Activated effector memory CD4-positive, alpha-beta T cell treated with anti-CD3 and anti-CD28 coated beads, Interleukin-2, amount 50 U/mL, for 16 hours (primary cell): Measurements from ENCODE around the gene GASK1A.
"Not testable (repeated sequence)": the region's sequence is repeated elsewhere in the genome, so short reads cannot be mapped to it uniquely, and the experiment has no call there.

Source experiments
- DNase-seq: peaks from one replicate; pipeline ENCODE4 v3.0.0-alpha.2; 2020

Gene GASK1A

DNA sequence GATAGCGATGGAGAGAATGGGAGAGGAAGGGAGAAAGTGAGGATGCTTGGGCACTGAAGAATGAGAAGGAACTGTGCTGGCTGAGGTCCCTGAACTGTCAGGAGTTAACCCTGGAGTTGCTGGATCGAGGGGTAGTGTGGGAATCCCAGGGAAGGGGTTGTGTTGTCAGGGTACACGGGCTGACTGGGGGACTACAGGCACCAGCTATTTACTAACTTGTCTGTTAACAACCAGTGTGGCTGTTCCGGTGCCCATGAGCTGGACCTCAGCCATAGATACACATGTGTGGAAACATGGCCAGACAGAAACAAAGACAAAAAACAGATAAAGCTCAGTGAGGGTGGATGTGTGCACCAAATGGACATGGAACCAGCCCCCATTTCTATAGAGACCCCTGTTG, 55.1 kb downstream of the GASK1A start:
- no peak for DNase-seq

- no peak for DNase-seq
Observed at GRCh38 chr3:43034911-43035310, 55.8 kb downstream of the GASK1A start.

GRCh38 chr3:43035801-43036365, 56.8 kb downstream of the GASK1A start:
- no peak for DNase-seq

GRCh38 chr3:43036621-43037423, 57.7 kb downstream of the GASK1A start:
- no peak for DNase-seq

- no peak for DNase-seq
Observed at GRCh38 chr3:43038010-43038409, 58.9 kb downstream of the GASK1A start.

DNA sequence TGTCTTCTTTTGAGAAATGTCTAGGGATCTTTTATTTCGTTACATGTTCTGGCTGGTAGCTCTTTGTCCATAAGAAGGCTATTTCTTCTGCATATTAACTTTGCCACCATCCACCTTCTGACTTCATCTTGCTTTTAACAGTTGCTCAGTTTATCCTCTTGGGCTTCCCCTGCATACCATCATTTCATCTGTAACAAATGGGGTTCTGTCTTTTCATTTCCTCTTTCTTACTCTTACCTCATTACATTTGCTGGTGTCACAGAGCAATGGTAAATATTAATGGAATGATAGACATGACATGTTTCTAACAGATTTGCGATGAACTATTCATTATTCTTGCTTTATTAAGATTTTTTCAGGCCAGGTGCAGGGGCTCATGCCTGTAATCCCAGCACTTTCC, 62.4 kb downstream of the GASK1A start:
- no peak for DNase-seq

DNA sequence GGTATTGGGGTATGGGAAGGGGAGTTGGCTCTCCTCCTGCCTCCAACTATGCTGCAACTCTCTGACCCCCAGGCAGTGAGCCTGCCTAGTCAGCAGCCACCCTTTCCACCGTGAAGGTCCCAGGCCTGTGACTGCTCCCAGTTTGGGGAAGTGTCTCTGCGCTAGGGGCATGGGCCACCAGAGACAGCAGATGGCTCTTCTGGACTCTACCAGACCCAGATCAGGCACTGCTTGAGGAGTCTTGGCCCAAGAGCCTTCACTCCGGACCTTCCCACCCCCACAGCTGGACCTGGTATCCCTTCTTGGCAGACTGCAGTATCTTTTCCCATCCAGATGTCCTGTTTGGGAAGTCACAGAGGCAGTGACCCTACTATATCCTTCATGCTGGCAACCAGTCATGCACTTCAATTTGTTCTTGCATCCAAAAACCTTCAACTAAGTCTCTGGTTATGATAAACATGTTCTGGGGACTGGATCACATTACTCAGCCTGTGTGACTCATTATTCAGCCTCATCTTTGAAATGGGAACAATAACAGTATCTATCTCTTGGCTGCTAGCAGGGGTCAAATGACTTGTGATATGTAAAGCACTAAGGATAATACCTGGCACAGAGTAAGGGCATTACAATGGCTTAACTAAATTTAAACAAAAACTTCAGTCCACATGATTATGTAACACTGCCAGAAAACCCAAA, 64.1 kb downstream of the GASK1A start:
- DNase-seq = no peak

DNA sequence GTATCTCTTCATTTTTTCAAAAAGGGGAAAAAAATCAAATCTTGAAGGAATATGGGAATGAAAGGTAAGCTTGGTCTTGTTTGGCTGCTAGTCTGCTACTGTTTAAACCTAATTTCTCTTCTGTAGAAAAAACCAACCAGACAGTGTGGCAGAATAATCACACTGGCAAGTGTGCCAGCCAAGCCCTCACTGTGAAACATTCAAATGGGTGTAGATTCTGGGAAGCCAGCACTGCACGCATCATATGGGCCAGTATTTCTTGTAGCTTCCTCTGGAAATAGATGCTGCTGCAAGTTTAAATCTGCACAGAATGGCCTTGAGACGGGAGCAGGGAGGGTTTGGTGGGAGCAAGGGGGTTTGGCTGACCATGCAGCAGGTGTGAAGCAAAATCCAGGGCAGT, 64.7 kb downstream of the GASK1A start:
- DNase-seq = no peak

DNA sequence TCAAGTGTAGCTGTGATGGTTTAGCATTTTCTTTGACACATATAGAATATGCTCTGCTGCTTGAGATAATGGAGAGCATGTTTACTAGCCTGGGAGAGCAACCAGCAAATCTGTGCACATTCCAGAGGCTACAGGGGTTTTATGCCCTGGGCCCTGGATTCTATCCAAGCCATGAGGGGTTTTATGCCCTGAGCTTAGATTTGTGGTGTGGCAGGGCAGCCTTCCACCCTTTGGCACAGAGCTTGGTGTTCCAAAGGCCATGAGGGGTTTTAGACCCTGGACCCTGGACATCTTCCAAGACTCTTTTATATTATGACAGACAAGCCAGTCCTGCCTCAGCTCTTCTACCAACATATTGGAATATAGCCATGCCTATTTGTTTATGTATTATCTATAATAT, 66.0 kb downstream of the GASK1A start:
- DNase-seq = not testable (repeated sequence)

DNA sequence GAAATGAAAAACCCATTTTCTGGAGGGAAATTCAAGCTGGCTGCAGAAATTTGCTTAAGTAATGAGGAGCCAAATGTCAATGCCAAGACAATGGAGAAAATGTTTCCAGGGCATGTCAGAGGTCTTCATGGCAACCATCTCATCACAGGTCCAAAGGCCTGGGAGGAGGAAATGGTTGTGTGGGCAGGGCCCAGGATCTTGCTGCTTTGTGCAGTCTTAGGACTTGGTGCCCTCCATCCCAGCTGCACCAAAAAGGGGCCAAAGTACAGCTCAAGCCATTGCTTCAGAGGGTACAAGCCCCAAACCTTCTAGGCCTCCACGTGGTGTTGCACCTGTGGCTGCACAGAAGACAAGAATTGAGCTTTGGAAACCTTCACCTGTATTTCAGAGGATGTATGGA, 67.5 kb downstream of the GASK1A start:
- no peak for DNase-seq

DNA sequence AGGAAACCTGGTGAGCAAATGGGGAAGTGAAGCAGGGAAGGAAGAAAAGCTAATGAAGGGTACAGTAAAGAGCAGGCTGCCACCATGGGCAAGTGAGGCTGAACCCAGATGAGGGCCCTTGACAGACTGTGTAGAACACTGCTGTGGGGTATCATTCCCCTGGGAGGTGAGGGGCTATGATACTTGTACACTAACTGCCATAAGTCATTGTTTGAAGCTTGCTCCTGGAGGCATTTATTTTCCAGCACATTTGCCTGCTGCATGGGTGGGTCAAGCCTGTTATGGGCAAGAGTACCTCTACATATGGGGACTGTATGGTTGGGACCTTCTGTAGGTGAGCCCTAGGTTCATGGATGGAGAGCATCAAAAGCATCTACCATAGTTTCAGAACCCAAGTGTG, 69.4 kb downstream of the GASK1A start:
- no peak for DNase-seq

DNA sequence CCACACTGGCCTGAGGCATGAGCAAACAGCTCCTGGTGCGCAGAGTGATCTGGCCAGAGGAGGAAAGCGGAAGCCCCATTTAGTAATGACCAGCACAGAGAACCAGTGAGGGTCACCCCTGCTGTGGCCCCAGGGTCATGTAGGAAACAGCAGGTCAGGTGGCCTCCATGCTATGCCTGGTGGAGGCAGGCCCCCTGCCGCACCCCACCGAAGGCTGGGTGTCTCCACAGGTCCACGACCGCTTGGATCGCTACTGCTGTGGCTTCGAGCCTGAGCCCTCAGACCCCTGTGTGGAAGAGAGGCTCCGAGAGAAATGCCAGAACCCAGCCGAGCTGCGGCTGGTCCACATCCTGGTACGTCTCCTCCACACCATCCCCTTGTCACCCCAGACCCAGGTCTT, 74.2 kb downstream of the GASK1A start:
- no peak for DNase-seq

GRCh38 chr3:43054754-43055153, 75.6 kb downstream of the GASK1A start:
- DNase-seq = no peak

DNA sequence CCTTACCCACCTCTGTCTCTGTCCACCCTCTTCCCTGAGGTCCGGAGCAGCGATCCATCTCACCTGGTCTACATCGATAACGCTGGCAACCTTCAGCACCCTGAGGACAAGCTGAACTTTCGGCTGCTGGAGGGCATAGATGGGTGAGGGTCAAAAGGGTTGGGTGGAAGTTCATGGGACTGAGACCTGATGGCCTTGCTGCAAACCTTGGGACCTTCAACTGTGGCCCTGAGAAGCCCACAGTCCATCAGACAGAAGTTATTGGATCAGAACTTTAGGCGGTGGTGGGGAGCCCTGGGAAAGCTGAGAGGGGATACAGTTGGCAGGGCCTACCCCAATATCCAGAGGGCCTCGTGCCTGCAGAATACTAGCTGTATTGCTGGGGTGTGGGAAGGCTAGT, 76.3 kb downstream of the GASK1A start:
- no peak for DNase-seq

DNA sequence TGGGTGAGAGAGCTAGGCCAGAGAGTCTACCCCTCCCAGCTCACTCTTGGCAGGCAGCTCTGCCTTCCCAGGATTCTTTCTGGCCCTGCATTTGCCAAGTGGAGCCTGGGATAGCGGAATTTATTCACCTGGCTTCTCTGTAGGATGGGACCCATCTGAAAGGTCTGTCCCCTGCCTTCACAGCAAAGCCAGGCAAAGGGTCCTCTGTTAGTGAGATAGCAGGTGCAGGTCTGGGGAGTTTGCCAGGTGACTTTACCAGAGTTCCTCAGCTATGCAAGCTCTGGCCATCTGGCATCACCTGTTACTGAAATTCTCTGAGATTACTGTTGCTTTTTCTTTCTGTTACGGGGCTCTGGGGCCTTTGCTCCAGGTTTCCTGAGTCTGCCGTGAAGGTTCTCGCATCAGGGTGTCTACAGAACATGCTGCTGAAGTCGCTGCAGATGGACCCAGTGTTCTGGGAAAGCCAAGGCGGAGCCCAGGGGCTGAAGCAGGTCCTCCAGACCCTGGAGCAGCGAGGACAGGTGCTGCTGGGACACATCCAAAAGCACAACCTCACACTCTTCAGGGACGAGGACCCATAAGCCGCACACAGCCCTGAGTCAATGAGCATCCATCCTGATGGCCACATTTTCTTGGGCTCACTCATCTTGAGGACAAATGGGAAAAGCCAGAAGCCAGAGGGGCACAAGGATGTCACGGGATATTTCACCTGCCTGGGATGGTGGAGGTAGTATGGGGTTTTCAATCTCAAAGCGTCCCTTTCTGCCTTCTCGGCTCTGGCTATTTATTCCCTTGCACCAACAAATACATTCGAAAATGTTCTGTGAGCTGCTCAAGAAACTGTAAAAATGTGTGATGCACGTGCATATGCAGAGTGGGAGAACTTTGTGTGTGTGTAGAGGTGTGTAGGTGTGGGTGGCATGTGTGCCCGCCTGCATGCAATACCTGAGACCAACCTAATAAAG, 77.0 kb downstream of the GASK1A start:
- DNase-seq = no peak

DNA sequence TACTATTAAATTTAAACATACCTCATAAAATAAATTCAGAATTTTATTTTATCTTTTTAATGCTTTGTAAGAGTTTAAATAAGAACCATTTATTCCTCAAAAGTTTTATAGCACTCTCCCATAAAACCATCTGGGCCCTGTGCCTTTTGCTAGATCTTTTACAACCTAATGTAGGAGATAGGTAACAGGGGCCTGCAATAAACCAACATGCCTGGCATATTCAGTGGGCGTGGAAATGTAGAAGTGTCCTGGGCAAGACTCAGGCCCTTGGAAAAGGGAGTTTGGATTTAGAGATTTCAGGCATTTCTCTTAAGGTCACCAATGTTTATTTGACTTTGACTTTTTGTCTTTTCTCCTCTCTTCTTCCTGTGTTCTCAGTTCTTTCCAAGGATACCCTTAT, 80.3 kb downstream of the GASK1A start:
- DNase-seq = no peak

GRCh38 chr3:43061101-43061895, 82.2 kb downstream of the GASK1A start:
- DNase-seq = no peak

- no peak for DNase-seq
Observed at GRCh38 chr3:43062040-43062563, 83.0 kb downstream of the GASK1A start.

DNA sequence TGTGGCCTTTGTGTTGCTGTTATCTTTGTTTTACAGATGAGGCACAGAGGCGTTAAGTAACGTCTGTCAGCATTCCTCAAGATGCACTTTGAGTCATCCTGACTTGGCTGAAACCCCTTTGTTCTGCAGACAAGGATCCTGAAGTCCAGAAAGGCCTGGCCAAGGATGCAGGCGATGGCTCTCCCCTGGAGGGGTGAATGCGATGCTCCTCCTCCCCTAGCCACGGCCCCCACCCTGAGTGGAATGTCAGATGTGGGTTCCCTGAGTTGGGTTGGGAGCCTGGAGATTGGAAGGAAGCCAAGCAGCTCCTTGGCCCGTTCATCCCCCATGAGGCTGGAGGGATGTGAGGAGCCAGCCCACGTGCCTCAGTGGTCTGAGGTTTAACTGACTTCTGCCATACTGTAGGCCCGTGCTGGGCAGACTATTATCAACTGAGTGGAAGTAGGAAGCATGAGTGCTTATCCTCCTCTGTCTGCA, 83.5 kb downstream of the GASK1A start:
- DNase-seq = no peak

DNA sequence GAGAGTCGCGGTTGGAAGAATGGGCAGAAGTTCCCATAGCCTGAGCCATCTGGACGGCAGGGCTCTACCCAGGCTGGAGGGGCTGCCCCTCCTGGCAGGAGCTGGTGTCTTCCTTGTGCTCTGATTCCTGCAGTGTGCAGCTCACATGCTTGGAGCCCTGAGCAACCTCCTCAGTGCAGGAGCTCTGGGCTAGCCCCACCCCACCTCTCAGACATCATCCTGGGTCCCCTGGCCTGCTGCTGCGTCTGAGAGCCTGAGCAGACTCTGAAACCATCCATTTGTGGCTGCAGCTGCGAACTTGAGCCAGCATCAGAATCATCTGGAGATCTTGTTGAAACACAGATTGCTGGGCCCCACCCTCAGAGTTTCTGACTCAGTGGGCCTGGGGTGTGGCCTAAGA, 84.0 kb downstream of the GASK1A start:
- no peak for DNase-seq

DNA sequence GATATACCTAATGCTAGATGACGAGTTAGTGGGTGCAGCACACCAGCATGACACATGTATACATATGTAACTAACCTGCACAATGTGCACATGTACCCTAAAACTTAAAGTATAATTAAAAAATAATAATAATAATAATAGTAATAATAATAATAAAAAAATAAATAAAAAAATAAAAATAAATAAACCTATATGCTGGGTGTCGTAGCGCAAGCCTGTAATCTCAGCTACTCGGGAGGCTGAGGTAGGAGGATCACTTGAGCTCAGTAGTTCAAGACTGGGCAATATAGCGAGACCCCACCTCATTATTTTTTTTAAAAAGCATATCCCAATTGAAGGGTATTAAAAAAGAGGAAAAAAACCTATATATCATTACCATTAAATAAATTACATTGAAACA, 91.6 kb downstream of the GASK1A start:
- not testable (repeated sequence) for DNase-seq
